Epithelial cell of proximal tubule (primary cell): ENCODE data around the gene LRP8. TPM values are rescaled to one million over a fixed set of nuclear protein-coding genes. Genes with fewer than 3 reads are reported as not detected.

ENCODE experiments used
- DNase-seq: peaks from one replicate; pipeline ENCODE4 v3.0.0-alpha.2; 2011; ENCODE audit warnings: low read depth
- H3K4me3 ChIP-seq: 2 replicates; pipeline ENCODE4 v1.5.1; 2011; ENCODE audit warnings: low read depth, mild to moderate bottlenecking, low read length
- total RNA-seq: library from RNA; depleted of rRNA; stranded (reverse); fragments of >200 nt; gene quantifications from 2 replicates; pipeline ENCODE4 v1.2.3, GENCODE V29; 2015
- TF ChIP-seq, protein P1 (sequence below): conservative IDR thresholded peaks from 2 replicates; pipeline ENCODE4 v1.5.1; 2012; ENCODE audit warnings: low read depth, mild to moderate bottlenecking, low read length

The LRP8 gene
- total RNA-seq, 1 donor from 2014 or later = 16.1 TPM

DNA sequence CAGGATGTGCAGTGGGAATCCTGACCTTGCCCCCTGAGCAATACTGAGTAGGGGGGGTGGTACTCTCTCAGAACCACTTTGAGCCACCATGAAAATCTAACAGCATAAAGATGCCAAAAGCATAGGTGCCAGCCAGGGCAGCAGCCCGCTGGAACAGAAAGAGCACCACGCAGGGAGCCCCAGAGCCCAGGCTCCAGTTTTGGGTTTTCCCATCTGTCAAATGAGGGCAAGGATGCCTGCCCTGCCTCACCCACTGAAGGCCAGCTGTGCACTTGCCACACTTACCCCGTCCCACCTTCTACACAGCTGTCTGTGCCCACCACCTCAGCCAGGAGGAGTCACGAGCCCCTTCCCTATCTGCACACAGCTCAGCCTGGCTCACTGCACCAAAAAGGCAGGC, 20.8 kb downstream of the LRP8 start:
- no peak for DNase-seq
- TF ChIP-seq, protein P1, sequence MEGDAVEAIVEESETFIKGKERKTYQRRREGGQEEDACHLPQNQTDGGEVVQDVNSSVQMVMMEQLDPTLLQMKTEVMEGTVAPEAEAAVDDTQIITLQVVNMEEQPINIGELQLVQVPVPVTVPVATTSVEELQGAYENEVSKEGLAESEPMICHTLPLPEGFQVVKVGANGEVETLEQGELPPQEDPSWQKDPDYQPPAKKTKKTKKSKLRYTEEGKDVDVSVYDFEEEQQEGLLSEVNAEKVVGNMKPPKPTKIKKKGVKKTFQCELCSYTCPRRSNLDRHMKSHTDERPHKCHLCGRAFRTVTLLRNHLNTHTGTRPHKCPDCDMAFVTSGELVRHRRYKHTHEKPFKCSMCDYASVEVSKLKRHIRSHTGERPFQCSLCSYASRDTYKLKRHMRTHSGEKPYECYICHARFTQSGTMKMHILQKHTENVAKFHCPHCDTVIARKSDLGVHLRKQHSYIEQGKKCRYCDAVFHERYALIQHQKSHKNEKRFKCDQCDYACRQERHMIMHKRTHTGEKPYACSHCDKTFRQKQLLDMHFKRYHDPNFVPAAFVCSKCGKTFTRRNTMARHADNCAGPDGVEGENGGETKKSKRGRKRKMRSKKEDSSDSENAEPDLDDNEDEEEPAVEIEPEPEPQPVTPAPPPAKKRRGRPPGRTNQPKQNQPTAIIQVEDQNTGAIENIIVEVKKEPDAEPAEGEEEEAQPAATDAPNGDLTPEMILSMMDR = no peak
- no peak overlapping the region for H3K4me3 ChIP-seq

DNA sequence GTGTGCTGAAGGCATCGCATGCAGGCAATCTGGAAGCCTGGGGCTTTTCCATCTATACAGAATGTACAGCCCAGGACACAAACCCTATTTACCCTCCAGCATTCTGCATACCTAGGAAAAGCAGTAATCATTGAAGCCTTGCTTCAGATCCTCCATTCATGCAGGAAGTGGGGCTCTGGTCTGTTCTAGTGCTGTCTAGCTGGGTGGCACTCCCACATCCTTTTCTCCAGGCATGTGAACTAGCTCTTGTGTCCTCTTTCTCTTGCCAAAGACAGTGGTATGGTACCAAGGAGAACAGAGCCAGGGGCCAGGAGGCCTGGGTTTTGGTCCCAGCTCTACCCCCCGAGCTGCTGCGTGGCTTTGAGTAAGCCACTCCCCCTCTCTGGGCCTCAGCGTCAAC, 21.7 kb downstream of the LRP8 start:
- H3K4me3 ChIP-seq = no peak overlapping the region
- no peak for DNase-seq
- TF ChIP-seq, protein P1 = no peak

DNA sequence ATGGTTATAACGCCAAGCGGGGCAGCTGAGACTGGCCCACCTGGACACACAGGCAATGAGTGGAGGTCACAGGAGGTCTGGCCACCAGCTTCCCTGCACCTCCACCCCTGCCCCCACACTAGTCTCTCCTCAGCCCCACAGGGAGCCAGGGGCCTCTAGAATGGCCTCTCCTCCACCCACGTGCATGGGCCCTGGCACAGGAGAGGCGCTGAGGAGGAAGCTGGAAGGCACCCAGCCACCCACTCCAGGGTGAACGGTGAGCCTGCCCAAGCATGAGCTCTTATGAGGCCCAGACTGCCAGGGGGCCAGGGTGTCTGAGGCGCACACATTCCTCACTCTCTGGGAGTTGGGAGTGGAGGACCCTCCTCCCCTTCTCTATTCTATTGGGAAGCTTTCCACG, 22.2 kb downstream of the LRP8 start:
- TF ChIP-seq, protein P1 = no peak
- no peak for DNase-seq
- H3K4me3 ChIP-seq = no peak overlapping the region

- DNase-seq = no peak
- TF ChIP-seq, protein P1 = no peak
- no peak overlapping the region for H3K4me3 ChIP-seq
Measured at GRCh38 chr1:53304527-53304926, 23.3 kb downstream of the LRP8 start.

DNA sequence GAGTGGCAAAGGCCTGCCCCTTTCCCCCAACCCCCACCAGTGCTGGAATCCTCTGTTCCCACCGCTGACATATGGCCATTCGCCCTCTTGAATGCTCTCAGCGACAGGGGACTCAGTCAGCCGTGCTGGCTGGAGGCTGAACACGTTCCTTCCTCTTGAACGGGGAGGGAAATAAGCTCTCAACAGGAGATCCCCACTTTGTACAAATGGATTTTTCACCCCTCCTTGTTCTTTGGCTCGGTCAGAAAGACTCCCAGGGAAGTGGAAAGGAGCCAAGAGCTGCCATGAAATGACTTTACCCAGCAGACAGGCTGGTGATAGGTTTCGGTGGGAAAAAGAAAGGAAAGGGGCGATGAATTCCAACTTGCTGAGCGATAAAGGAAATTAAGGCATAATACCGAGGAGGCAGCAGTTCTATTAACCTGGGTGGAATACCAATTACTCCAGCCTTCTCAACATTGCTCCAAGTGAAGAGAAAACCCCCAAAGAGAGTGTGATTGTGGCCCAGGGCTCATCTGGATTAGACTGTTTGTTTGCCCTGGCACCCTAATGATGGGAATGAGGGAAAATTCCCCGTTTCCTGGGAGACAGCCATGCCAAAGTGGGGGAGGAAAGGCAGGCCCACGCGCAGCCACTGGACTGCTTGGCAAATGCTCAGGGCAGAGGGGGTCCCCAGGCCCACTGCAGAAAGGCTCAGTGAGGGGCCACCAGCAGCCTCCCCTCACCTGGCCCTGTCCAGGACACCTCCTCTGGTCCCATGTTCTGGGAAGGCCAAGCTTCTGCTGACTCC, 23.9 kb downstream of the LRP8 start:
- TF ChIP-seq, protein P1 = no peak
- no peak for DNase-seq

GRCh38 chr1:53303243-53303642, 24.6 kb downstream of the LRP8 start:
- H3K4me3 ChIP-seq = no peak overlapping the region
- no peak for DNase-seq
- TF ChIP-seq, protein P1 = no peak

More for the DNA sequence above, 23.9 kb downstream of the LRP8 start:
- no peak overlapping the region for H3K4me3 ChIP-seq

GRCh38 chr1:53299233-53299632, 28.6 kb downstream of the LRP8 start:
- DNase-seq = no peak
- TF ChIP-seq, protein P1 = no peak

More at GRCh38 chr1:53299233-53299632, 28.6 kb downstream of the LRP8 start:
- no peak overlapping the region for H3K4me3 ChIP-seq
